Midbrain (tissue), 1 donor: ENCODE data around the gene SLC9A9.

Experiments used
- DNase-seq: peaks from one replicate; lab custom pipeline; 2025; lab: John Stamatoyannopoulos, UW

The SLC9A9 gene

GRCh38 chr3:143648708-143649107 is 199.6 kb downstream of the SLC9A9 start:
- DNase-seq = no peak

GRCh38 chr3:143648218-143648617 is 200.1 kb downstream of the SLC9A9 start:
- DNase-seq = no peak

- DNase-seq = peak; percentile 55
Measured at GRCh38 chr3:143644370-143645089, 203.7 kb downstream of the SLC9A9 start.

- DNase-seq = no peak
Measured at GRCh38 chr3:143643905-143644304, 204.4 kb downstream of the SLC9A9 start.

GRCh38 chr3:143640774-143641173 is 207.5 kb downstream of the SLC9A9 start:
- DNase-seq = no peak

GRCh38 chr3:143637133-143637532 is 211.1 kb downstream of the SLC9A9 start:
- no peak for DNase-seq

GRCh38 chr3:143634991-143635390 is 213.3 kb downstream of the SLC9A9 start:
- DNase-seq = no peak

GRCh38 chr3:143634427-143634826 is 213.8 kb downstream of the SLC9A9 start:
- DNase-seq = no peak

GRCh38 chr3:143633816-143634215 is 214.5 kb downstream of the SLC9A9 start:
- DNase-seq = no peak

- DNase-seq = no peak
Measured at GRCh38 chr3:143629726-143630125, 218.5 kb downstream of the SLC9A9 start.

- no peak for DNase-seq
Measured at GRCh38 chr3:143628971-143629370, 219.3 kb downstream of the SLC9A9 start.

- no peak for DNase-seq
Measured at GRCh38 chr3:143627336-143627735, 220.9 kb downstream of the SLC9A9 start.

GRCh38 chr3:143619231-143619630 is 229.0 kb downstream of the SLC9A9 start:
- DNase-seq = no peak

- no peak for DNase-seq
Measured at GRCh38 chr3:143617050-143617449, 231.2 kb downstream of the SLC9A9 start.

- no peak for DNase-seq
Measured at GRCh38 chr3:143613226-143613625, 235.0 kb downstream of the SLC9A9 start.

GRCh38 chr3:143612541-143612940 is 235.7 kb downstream of the SLC9A9 start:
- no peak for DNase-seq

GRCh38 chr3:143608966-143609365 is 239.3 kb downstream of the SLC9A9 start:
- DNase-seq = no peak

- no peak for DNase-seq
Measured at GRCh38 chr3:143605233-143605950, 242.9 kb downstream of the SLC9A9 start.

- DNase-seq = no peak
Measured at GRCh38 chr3:143604402-143605185, 243.7 kb downstream of the SLC9A9 start.

GRCh38 chr3:143603774-143604173 is 244.5 kb downstream of the SLC9A9 start:
- no peak for DNase-seq

GRCh38 chr3:143601723-143602484 is 246.4 kb downstream of the SLC9A9 start:
- DNase-seq = no peak
